ENCODE measurements around the gene OPCML. TPM values are rescaled to one million over a fixed set of nuclear protein-coding genes. Genes with fewer than 3 reads are reported as not detected.

OPCML gene
- total and polyA plus RNA-seq, 7 donors = 0.01 to 0.80 (median 0.07) TPM; not detected in 4

GRCh38 chr11:132455044-132455443 is 1077.3 kb downstream of the OPCML start:
- intact Hi-C loops (cut with DNase I) = no loop called here
- WGBS, 3 donors = 65 to 75% (median 70%) methylated on average over 5 of the region's 5 CpGs
- no peak for ATAC-seq
- DNase-seq = no peak
- H3K36me3 ChIP-seq (ENCODE audit: insufficient read depth in 1 of 2, low read depth in 1 of 2) = no peaks in the 10 kb centered on the region
- peaks cover 0 to 2% (median 0%) of the 10 kb centered on the region in 3 donors for H3K27me3 ChIP-seq (ENCODE audit: insufficient read depth in 3 of 3, low read length in 2 of 3)
- H3K4me1 ChIP-seq = no peaks in the 10 kb centered on the region
- H3K9me3 ChIP-seq = no peaks in the 10 kb centered on the region
- no peak overlapping the region for H3K4me3 ChIP-seq
- TF ChIP-seq, protein P1, sequence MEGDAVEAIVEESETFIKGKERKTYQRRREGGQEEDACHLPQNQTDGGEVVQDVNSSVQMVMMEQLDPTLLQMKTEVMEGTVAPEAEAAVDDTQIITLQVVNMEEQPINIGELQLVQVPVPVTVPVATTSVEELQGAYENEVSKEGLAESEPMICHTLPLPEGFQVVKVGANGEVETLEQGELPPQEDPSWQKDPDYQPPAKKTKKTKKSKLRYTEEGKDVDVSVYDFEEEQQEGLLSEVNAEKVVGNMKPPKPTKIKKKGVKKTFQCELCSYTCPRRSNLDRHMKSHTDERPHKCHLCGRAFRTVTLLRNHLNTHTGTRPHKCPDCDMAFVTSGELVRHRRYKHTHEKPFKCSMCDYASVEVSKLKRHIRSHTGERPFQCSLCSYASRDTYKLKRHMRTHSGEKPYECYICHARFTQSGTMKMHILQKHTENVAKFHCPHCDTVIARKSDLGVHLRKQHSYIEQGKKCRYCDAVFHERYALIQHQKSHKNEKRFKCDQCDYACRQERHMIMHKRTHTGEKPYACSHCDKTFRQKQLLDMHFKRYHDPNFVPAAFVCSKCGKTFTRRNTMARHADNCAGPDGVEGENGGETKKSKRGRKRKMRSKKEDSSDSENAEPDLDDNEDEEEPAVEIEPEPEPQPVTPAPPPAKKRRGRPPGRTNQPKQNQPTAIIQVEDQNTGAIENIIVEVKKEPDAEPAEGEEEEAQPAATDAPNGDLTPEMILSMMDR (IDR thresholded peaks at IDR 0.05) = no peak
- H3K27ac ChIP-seq = no peak overlapping the region

GRCh38 chr11:132453406-132453805 is 1078.9 kb downstream of the OPCML start:
- H3K9me3 ChIP-seq = no peaks in the 10 kb centered on the region
- H3K36me3 ChIP-seq (ENCODE audit: insufficient read depth in 1 of 2, low read depth in 1 of 2) = no peaks in the 10 kb centered on the region
- WGBS, 3 donors = 69 to 74% (median 69%) methylated on average over 8 of the region's 8 CpGs
- intact Hi-C loops (cut with DNase I) = no loop called here
- H3K27ac ChIP-seq = no peak overlapping the region
- TF ChIP-seq, protein P1 (IDR thresholded peaks at IDR 0.05) = no peak
- DNase-seq = no peak
- H3K4me1 ChIP-seq = no peaks in the 10 kb centered on the region
- ATAC-seq = no peak
- H3K4me3 ChIP-seq = no peak overlapping the region
- H3K27me3 ChIP-seq (ENCODE audit: insufficient read depth in 3 of 3, low read length in 2 of 3) = peaks cover 0 to 2% (median 0%) of the 10 kb centered on the region in 3 donors

DNA sequence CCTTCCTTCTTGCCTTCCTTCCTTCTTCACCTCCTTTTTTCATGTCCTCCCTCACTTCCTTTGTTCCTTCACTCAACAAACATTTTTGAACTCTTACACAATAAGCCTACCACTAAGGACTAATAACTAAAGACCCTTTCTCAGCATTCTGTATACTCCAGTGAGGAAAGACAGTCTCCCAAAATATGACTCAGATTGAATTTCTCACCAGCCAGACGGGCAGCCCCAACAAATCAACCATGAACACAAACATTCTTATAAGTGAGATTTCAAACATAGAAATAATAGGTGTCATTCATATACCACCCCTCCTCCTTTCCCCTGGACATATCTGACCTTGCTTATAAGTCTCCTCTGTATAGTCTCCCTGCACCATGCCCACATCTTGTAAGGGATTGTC is 1079.7 kb downstream of the OPCML start:
- Histone ChIP-seq H3K4me1 (no peaks in the 10 kb centered on the region), H3K36me3 (ENCODE audit: insufficient read depth in 1 of 2, low read depth in 1 of 2) (no peaks in the 10 kb centered on the region), H3K27me3 (ENCODE audit: insufficient read depth in 3 of 3, low read length in 2 of 3) (peaks cover 0 to 2% (median 0%) of the 10 kb centered on the region in 3 donors), H3K9me3 (no peaks in the 10 kb centered on the region), H3K27ac (no peak overlapping the region), H3K4me3 (no peak overlapping the region)
- WGBS, 3 donors = 62 to 77% (median 63%) methylated on average over 1 of the region's 1 CpG
- ATAC-seq (no peak), DNase-seq (no peak)
- intact Hi-C loops (cut with DNase I) = no loop called here
- TF ChIP-seq, protein P1 (IDR thresholded peaks at IDR 0.05) = no peak

DNA sequence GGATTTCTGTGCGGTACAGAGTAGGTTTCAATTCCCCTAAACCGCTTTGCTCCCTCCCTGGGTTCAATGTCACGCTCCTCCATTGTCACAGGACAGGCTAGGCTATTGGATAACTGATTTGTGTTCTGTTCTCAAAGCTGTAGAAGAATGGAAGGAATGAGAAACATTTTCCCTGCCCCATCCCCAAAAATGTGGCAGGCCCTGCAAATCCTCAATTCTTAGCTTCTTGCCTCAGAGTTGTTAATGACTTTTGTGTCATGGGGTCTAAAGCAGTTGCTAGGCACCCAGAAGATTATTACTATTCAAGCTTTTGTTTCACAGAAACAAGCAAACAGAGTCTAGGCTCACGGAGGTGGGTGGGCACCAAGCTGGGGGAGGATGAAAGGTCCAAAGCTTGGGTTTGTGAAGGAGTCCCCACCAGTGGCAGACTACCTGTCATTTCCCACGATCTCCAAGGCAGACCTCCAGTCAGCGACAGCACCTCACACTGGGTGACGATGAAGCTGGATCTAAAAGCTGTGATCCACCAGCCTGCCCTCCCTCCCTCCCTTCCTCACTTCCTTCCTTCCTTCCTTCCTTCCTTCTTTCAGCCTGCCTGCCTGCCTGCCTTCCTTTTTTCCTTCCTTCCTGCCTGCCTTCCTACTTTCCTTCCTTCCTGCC is 1080.2 kb downstream of the OPCML start:
- WGBS, 3 donors = 75 to 80% (median 75%) methylated on average over 7 of the region's 7 CpGs
- TF ChIP-seq, protein P1 (IDR thresholded peaks at IDR 0.05) = no peak
- H3K4me3 ChIP-seq = no peak overlapping the region
- no peak for ATAC-seq
- no peaks in the 10 kb centered on the region for H3K9me3 ChIP-seq
- no peak overlapping the region for H3K27ac ChIP-seq
- intact Hi-C loops (cut with DNase I) = no loop called here
- H3K27me3 ChIP-seq (ENCODE audit: insufficient read depth in 3 of 3, low read length in 2 of 3) = peaks cover 0 to 2% (median 0%) of the 10 kb centered on the region in 3 donors
- H3K4me1 ChIP-seq = no peaks in the 10 kb centered on the region
- no peaks in the 10 kb centered on the region for H3K36me3 ChIP-seq (ENCODE audit: insufficient read depth in 1 of 2, low read depth in 1 of 2)
- no peak for DNase-seq

DNA sequence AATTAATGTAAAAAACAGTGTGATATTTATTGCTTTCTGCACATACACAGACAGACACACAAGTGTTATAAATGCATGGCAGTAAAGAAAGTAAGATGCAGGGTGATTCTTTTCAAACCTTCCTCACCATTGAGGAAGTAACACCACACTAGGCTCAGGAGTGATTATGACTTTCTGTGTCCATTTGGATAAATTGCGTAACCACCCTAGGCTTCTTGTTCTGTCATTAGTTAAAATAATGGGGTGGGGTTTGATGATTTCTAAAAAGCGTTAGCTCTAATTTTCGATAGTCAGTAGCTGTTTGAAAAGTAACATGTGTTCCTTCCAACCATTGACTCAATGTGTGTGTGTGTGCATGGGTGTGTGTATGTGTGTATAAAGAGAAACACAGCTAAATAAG is 1081.7 kb downstream of the OPCML start:
- intact Hi-C loops (cut with DNase I) = no loop called here
- Histone ChIP-seq H3K27me3 (ENCODE audit: insufficient read depth in 3 of 3, low read length in 2 of 3) (peaks cover 0 to 2% (median 0%) of the 10 kb centered on the region in 3 donors), H3K36me3 (ENCODE audit: insufficient read depth in 1 of 2, low read depth in 1 of 2) (no peaks in the 10 kb centered on the region), H3K9me3 (no peaks in the 10 kb centered on the region), H3K4me1 (no peaks in the 10 kb centered on the region), H3K27ac (no peak overlapping the region), H3K4me3 (no peak overlapping the region)
- TF ChIP-seq, protein P1 (IDR thresholded peaks at IDR 0.05) = no peak
- ATAC-seq (no peak), DNase-seq (no peak)
- 89 to 92% (median 89%) methylated on average over 3 of the region's 3 CpGs for WGBS, 3 donors

Data from psoas muscle (tissue), 8 donors.